ENCODE data around the gene CELA2A.
"Not testable (repeated sequence)": the region's sequence is repeated elsewhere in the genome, so short reads cannot be mapped to it uniquely, and the experiment has no call there.

CELA2A gene

GRCh38 chr1:15431571-15431948 is 25.0 kb upstream of the CELA2A start:
- H3K27me3 ChIP-seq (ENCODE audit: insufficient read depth, low read depth, severe bottlenecking) = no peaks in the 10 kb centered on the region
- no peak overlapping the region for H3K4me3 ChIP-seq (ENCODE audit: low read depth, low read length)
- peak overlapping the region; percentile 93 for H3K27ac ChIP-seq
- TF ChIP-seq CTCF (IDR thresholded peaks at IDR 0.05; ENCODE audit: low read depth, low read length) = no peak
- peaks cover 54% of the 10 kb centered on the region for H3K36me3 ChIP-seq
- no peak for DNase-seq
- H3K9me3 ChIP-seq (ENCODE audit: severe bottlenecking) = no peaks in the 10 kb centered on the region

GRCh38 chr1:15432324-15432723 is 24.2 kb upstream of the CELA2A start:
- peak; percentile 94 for DNase-seq
- no peak for TF ChIP-seq CTCF (IDR thresholded peaks at IDR 0.05; ENCODE audit: low read depth, low read length)
- Histone ChIP-seq H3K9me3 (ENCODE audit: severe bottlenecking) (no peaks in the 10 kb centered on the region), H3K27me3 (ENCODE audit: insufficient read depth, low read depth, severe bottlenecking) (no peaks in the 10 kb centered on the region), H3K27ac (peak overlapping the region; percentile 93), H3K4me3 (ENCODE audit: low read depth, low read length) (no peak overlapping the region), H3K36me3 (peaks cover 46% of the 10 kb centered on the region)

GRCh38 chr1:15433471-15433870 is 23.1 kb upstream of the CELA2A start:
- no peak overlapping the region for H3K4me3 ChIP-seq (ENCODE audit: low read depth, low read length)
- TF ChIP-seq CTCF (IDR thresholded peaks at IDR 0.05; ENCODE audit: low read depth, low read length) = no peak
- H3K36me3 ChIP-seq = peaks cover 35% of the 10 kb centered on the region
- H3K27me3 ChIP-seq (ENCODE audit: insufficient read depth, low read depth, severe bottlenecking) = no peaks in the 10 kb centered on the region
- H3K9me3 ChIP-seq (ENCODE audit: severe bottlenecking) = no peaks in the 10 kb centered on the region
- H3K27ac ChIP-seq = peak overlapping the region; percentile 93
- DNase-seq = no peak

- not testable (repeated sequence) for DNase-seq; H3K4me3 ChIP-seq (ENCODE audit: low read depth, low read length)
Observed at GRCh38 chr1:15434739-15435138, 21.8 kb upstream of the CELA2A start.

GRCh38 chr1:15435239-15436077 is 21.1 kb upstream of the CELA2A start:
- Histone ChIP-seq H3K9me3 (ENCODE audit: severe bottlenecking) (no peaks in the 10 kb centered on the region), H3K36me3 (peaks cover 18% of the 10 kb centered on the region), H3K4me3 (ENCODE audit: low read depth, low read length) (no peak overlapping the region), H3K27ac (no peak overlapping the region), H3K27me3 (ENCODE audit: insufficient read depth, low read depth, severe bottlenecking) (no peaks in the 10 kb centered on the region)
- no peak for DNase-seq
- TF ChIP-seq CTCF (IDR thresholded peaks at IDR 0.05; ENCODE audit: low read depth, low read length) = no peak

More at GRCh38 chr1:15434739-15435138, 21.8 kb upstream of the CELA2A start:
- not testable (repeated sequence) for H3K27ac ChIP-seq; H3K9me3 ChIP-seq (ENCODE audit: severe bottlenecking); H3K27me3 ChIP-seq (ENCODE audit: insufficient read depth, low read depth, severe bottlenecking)
- peaks cover 22% of the 10 kb centered on the region for H3K36me3 ChIP-seq

- DNase-seq = no peak
Observed at GRCh38 chr1:15436881-15437442, 19.6 kb upstream of the CELA2A start.

More at GRCh38 chr1:15436881-15437442, 19.6 kb upstream of the CELA2A start:
- H3K27me3 ChIP-seq (ENCODE audit: insufficient read depth, low read depth, severe bottlenecking) = no peaks in the 10 kb centered on the region
- peaks cover 4% of the 10 kb centered on the region; the same call in 1 of the 2 replicates for H3K36me3 ChIP-seq
- H3K4me3 ChIP-seq (ENCODE audit: low read depth, low read length) = no peak overlapping the region
- TF ChIP-seq CTCF (IDR thresholded peaks at IDR 0.05; ENCODE audit: low read depth, low read length) = no peak
- H3K27ac ChIP-seq = no peak overlapping the region
- no peaks in the 10 kb centered on the region for H3K9me3 ChIP-seq (ENCODE audit: severe bottlenecking)

Data from WERI-Rb-1 (cell line).